B cell (primary cell): ENCODE results near the gene ADK. TPM values are rescaled to one million over a fixed set of nuclear protein-coding genes. Genes with fewer than 3 reads are reported as not detected.

Experiments
- ATAC-seq: fragments of 200-7000 bp; cut with Tn5 transposase; one replicate; pipeline ENCODE4 v1.10.0; 2021; ENCODE audit warnings: low read depth, mild to moderate bottlenecking, moderate number of reproducible peaks, moderate library complexity
- CTCF ChIA-PET: fragments of 350-600 bp; sonication (Branson Sonifier 250); formaldehyde crosslinking; loops from one replicate; lab custom pipeline; 2021; ENCODE audit warnings: antibody characterized with exemption, inconsistent platforms; lab: Charles Lee
- POLR2A ChIA-PET: fragments of 350-600 bp; sonication (Branson Sonifier 250); formaldehyde crosslinking; loops from one replicate; lab custom pipeline; 2021; ENCODE audit warnings: antibody characterized with exemption; lab: Charles Lee
- DNase-seq: peaks from one replicate; pipeline ENCODE4 v3.0.0; 2013
- H2AFZ ChIP-seq: 2 replicates; pipeline ENCODE4 v1.6.1; 2012; ENCODE audit warnings: mild to moderate bottlenecking, low read depth, low read length; ENCODE audit not compliant: insufficient read depth, poor library complexity, severe bottlenecking
- H3K27ac ChIP-seq, 2 donors: 1 replicate in 1 of 2; 2 replicates in 1 of 2; pipeline ENCODE4 v1.5.1; 2012 to 2013; ENCODE audit warnings: low read length in 2 of 2, mild to moderate bottlenecking in 2 of 2, moderate library complexity in 1 of 2
- H3K27me3 ChIP-seq, 4 experiments: fragments of 200-600 bp in 1 of 4; sonication (generic) in 1 of 4; replicated peaks in 1 of 4; 1 replicate in 2 of 4; 2 replicates in 2 of 4; pipeline versions ENCODE4 v1.6.1 to v1.7.0; 2013 to 2016; ENCODE audit warnings: low read length in 3 of 4, mild to moderate bottlenecking in 2 of 4, mixed read lengths in 1 of 4, moderate library complexity in 1 of 4; ENCODE audit not compliant: insufficient read depth in 4 of 4, control insufficient read depth in 3 of 4; ENCODE audit errors: control extremely low read depth in 1 of 4
- H3K36me3 ChIP-seq, 2 experiments: replicated peaks in 1 of 2; 1 replicate in 1 of 2; 2 replicates in 1 of 2; pipeline versions ENCODE4 v1.6.1 to v1.7.1; 2013; ENCODE audit warnings: low read length in 1 of 2; ENCODE audit not compliant: insufficient read depth in 2 of 2, control insufficient read depth in 1 of 2; ENCODE audit errors: control extremely low read depth in 1 of 2, extremely low read depth in 1 of 2
- H3K4me1 ChIP-seq, 2 donors: fragments of 200-600 bp in 1 of 2; sonication (generic) in 1 of 2; 1 replicate in 1 of 2; 2 replicates in 1 of 2; pipeline versions ENCODE4 v1.5.1 to v1.6.1; 2013 to 2017; ENCODE audit warnings: low read length in 2 of 2; ENCODE audit not compliant: control insufficient read depth in 2 of 2, insufficient read depth in 2 of 2
- H3K4me2 ChIP-seq: replicated peaks from 2 replicates; pipeline ENCODE3; 2012; ENCODE audit warnings: mild to moderate bottlenecking, low read depth, low read length; ENCODE audit not compliant: poor library complexity, severe bottlenecking
- H3K4me3 ChIP-seq, 5 experiments: fragments of 200-600 bp in 1 of 5; sonication (generic) in 1 of 5; 1 replicate in 3 of 5; 2 replicates in 2 of 5; pipeline versions ENCODE4 v1.5.1 to v1.7.0; 2011 to 2016; ENCODE audit warnings: low read length in 4 of 5, mild to moderate bottlenecking in 4 of 5, low read depth in 2 of 5, control low read depth in 1 of 5, moderate library complexity in 1 of 5; ENCODE audit not compliant: insufficient read depth in 1 of 5; ENCODE audit errors: control extremely low read depth in 1 of 5, extremely low read depth in 1 of 5
- H3K79me2 ChIP-seq: fragments of 200-600 bp; sonication (generic); one replicate; pipeline ENCODE4 v1.6.0; 2016; ENCODE audit warnings: low read length; ENCODE audit not compliant: control insufficient read depth, insufficient read depth
- H3K9ac ChIP-seq: fragments of 200-600 bp; sonication (generic); 2 replicates; pipeline ENCODE4 v1.6.1; 2017; ENCODE audit warnings: mild to moderate bottlenecking, low read length, moderate library complexity
- H3K9me3 ChIP-seq, 3 donors: one replicate each; pipeline versions ENCODE4 v1.6.1 to v1.7.1; 2013; ENCODE audit warnings: low read length in 2 of 3; ENCODE audit not compliant: control insufficient read depth in 2 of 3, insufficient read depth in 1 of 3; ENCODE audit errors: control extremely low read depth in 1 of 3
- H4K20me1 ChIP-seq: 2 replicates; pipeline ENCODE4 v1.6.0; 2012; ENCODE audit warnings: mild to moderate bottlenecking, low read length; ENCODE audit not compliant: insufficient read depth, control insufficient read depth, poor library complexity, severe bottlenecking
- H3K27ac Mint-ChIP-seq: one replicate; pipeline ENCODE4 v1.8.0; 2021; ENCODE audit warnings: mixed read lengths
- H3K27me3 Mint-ChIP-seq: one replicate; pipeline ENCODE4 v1.8.0; 2021; ENCODE audit warnings: mixed read lengths
- H3K4me1 Mint-ChIP-seq: one replicate; pipeline ENCODE4 v1.8.0; 2021; ENCODE audit warnings: mixed read lengths
- H3K4me3 Mint-ChIP-seq: one replicate; pipeline ENCODE4 v1.8.0; 2021; ENCODE audit warnings: mixed read lengths
- H3K9me3 Mint-ChIP-seq: one replicate; pipeline ENCODE4 v1.8.0; 2022; ENCODE audit warnings: mixed read lengths; ENCODE audit not compliant: insufficient read depth
- EZH2 ChIP-seq: IDR thresholded peaks from 2 replicates; pipeline ENCODE4 v1.6.1; 2012; ENCODE audit warnings: borderline replicate concordance, low read depth, mild to moderate bottlenecking, moderate library complexity, low read length; ENCODE audit not compliant: insufficient read depth, poor library complexity, severe bottlenecking
- WGBS: methylation state at CpG from one replicate; pipeline ENCODE4 v1.1.5; 2013; ENCODE audit warnings: missing lambda C conversion rate; ENCODE audit not compliant: insufficient coverage; 5-methylcytosine and 5-hydroxymethylcytosine counted together
- intact Hi-C: fragments of 100-400 bp; cut with micrococcal nuclease; formaldehyde crosslinking; loops from one replicate; pipeline ENCODE4 v1.10.0; 2022
- polyA plus RNA-seq: library from polyadenylated mRNA; depleted of rRNA; stranded (reverse); fragments of >200 nt; gene quantifications from 2 replicates; pipeline ENCODE4 v1.2.3, GENCODE V29; 2012
- total RNA-seq, 2 donors: library from RNA; stranded (reverse); fragments of 120-200 nt in 1 of 2; gene quantifications; 1 replicate in 1 of 2; 2 replicates in 1 of 2; pipeline versions ENCODE4 v1.2.3 to v1.2.4, GENCODE V29; 2013 to 2022
- TF ChIP-seq, protein P1 (sequence below): fragments of 200-600 bp; IDR thresholded peaks from one replicate; pipeline ENCODE4 v1.8.0; 2022; ENCODE audit warnings: antibody characterized with exemption, mild to moderate bottlenecking

Gene ADK
- total and polyA plus RNA-seq, 2 donors (not counting 1 experiment from before 2014, with no cell fraction given), result 37.2 to 52.6 TPM

DNA sequence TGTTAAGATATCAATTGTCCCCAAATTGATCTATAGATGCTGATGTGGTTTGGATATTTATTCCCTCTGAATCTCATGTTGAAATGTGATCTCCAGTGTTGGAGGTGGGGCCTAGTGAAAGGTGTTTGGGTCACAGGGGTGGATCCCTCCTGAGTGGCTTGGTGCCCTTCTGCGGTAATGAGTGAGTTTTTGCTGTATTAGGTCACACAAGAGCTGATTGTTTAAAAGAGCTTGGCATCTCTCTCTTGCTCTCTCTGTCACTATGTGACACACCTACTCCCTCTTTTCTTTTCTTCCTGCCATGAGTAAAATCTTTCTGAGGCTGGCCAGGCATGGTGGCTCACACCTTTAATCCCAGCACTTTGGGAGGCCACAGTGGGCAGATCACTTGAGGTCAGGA is 577.2 kb downstream of the ADK start:
- Histone ChIP-seq H3K27ac (no peak overlapping the region), H3K9ac (no peak overlapping the region), H4K20me1 (no peaks in the 10 kb centered on the region), H3K4me3 (no peak overlapping the region), H3K4me2 (no peak overlapping the region), H3K79me2 (no peaks in the 10 kb centered on the region), H3K4me1 (no peaks in the 10 kb centered on the region), H3K36me3 (no peaks in the 10 kb centered on the region), H3K27me3 (no peaks in the 10 kb centered on the region), H2AFZ (no peak overlapping the region), H3K9me3 (peaks cover 0 to 8% (median 1%) of the 10 kb centered on the region in 3 donors)
- ChIA-PET POLR2A (no interaction called here), CTCF (interaction anchor here (0.7 kb wide), 1 partner anchor 325 kb away, joined by 4 read pairs; no protein-coding TSS in a partner anchor)
- ATAC-seq (no peak), DNase-seq (no peak)
- intact Hi-C loops, result no loop called here
- no peak overlapping the region for H3K27ac Mint-ChIP-seq
- H3K9me3 Mint-ChIP-seq, result peaks cover 2% of the 10 kb centered on the region
- no CpG with 5 or more reads among the region's 1 CpG for WGBS
- H3K27me3 Mint-ChIP-seq, result no peaks in the 10 kb centered on the region
- H3K4me3 Mint-ChIP-seq, result no peak overlapping the region
- no peaks in the 10 kb centered on the region for H3K4me1 Mint-ChIP-seq
- TF ChIP-seq EZH2, result no peak
- TF ChIP-seq, protein P1, sequence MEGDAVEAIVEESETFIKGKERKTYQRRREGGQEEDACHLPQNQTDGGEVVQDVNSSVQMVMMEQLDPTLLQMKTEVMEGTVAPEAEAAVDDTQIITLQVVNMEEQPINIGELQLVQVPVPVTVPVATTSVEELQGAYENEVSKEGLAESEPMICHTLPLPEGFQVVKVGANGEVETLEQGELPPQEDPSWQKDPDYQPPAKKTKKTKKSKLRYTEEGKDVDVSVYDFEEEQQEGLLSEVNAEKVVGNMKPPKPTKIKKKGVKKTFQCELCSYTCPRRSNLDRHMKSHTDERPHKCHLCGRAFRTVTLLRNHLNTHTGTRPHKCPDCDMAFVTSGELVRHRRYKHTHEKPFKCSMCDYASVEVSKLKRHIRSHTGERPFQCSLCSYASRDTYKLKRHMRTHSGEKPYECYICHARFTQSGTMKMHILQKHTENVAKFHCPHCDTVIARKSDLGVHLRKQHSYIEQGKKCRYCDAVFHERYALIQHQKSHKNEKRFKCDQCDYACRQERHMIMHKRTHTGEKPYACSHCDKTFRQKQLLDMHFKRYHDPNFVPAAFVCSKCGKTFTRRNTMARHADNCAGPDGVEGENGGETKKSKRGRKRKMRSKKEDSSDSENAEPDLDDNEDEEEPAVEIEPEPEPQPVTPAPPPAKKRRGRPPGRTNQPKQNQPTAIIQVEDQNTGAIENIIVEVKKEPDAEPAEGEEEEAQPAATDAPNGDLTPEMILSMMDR, result no peak

DNA sequence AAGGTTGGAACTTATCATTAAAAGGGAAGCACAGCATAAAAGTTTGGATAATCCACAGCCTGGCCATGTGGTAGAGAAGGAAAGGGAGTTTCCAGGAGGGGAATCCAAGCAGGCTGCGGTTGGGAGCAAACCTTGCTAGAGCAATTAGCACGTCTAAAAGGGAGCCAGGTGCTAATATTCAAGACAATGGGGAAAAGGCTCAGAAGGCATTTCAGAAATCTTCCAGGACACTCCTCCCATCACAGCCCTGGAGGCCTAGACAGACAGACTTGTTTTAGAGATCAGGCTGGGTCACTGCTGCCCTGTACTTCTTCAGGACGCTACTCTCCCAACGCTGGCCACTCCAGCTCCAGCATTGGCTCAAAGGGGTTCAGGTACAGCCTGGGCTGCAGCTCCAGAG is 579.2 kb downstream of the ADK start:
- Histone ChIP-seq H3K27ac (no peak overlapping the region), H3K36me3 (no peaks in the 10 kb centered on the region), H3K79me2 (no peaks in the 10 kb centered on the region), H3K4me3 (no peak overlapping the region), H3K4me2 (no peak overlapping the region), H2AFZ (no peak overlapping the region), H3K9ac (no peak overlapping the region), H3K9me3 (peaks cover 3 to 4% (median 4%) of the 10 kb centered on the region in 3 donors), H3K4me1 (no peaks in the 10 kb centered on the region), H3K27me3 (no peaks in the 10 kb centered on the region), H4K20me1 (no peaks in the 10 kb centered on the region)
- no peaks in the 10 kb centered on the region for H3K27me3 Mint-ChIP-seq
- H3K9me3 Mint-ChIP-seq, result peaks cover 2% of the 10 kb centered on the region
- H3K27ac Mint-ChIP-seq, result no peak overlapping the region
- H3K4me1 Mint-ChIP-seq, result no peaks in the 10 kb centered on the region
- no peak for DNase-seq
- POLR2A ChIA-PET, result no interaction called here
- 50% methylated on average over 2 of the region's 4 CpGs for WGBS
- TF ChIP-seq, protein P1, result no peak
- TF ChIP-seq EZH2, result no peak
- no peak for ATAC-seq
- intact Hi-C loops, result loop anchor here (10.0 kb wide), 2 partner anchors 95 to 365 kb away; partner anchors contain the start of gene KAT6B
- H3K4me3 Mint-ChIP-seq, result no peak overlapping the region
- CTCF ChIA-PET, result no interaction called here
